ENCODE data around the gene IFT172.
A peak's percentile ranks its signal among the peaks of the same experiment; 100 is the strongest.
"Not testable (repeated sequence)": the region's sequence is repeated elsewhere in the genome, so short reads cannot be mapped to it uniquely, and the experiment has no call there.

IFT172 gene

DNA sequence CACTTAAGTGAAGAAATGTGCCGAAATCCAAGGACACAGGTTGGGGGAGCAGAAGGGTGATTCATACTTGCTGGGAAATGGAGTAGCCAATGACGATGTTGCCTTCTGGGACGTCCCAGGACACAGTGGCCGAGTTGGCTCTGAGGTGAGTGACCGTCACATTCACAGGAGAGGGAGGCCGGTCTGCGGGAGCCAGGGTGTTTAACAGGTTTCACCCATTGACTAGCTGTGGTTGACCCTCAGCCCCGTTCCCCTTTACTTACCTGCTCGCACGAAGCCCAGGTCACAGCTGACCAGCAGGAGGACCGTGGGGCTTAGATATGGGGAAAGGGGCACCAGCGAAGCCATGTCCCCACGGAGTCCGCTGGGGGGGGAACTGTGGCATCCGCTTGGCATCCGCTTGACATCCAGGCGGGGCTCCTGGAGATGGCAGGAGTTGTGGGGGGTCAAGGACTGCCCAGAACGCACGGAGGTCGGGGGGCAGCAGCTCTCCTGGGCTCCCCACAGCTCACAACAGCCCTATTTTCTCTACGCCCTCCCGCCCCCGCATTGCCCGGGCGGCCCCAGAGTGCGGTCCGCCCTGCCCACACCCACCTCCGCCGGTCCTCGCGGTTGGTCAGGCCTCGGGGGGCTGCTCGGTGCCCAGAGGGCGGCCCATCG, 4.9 kb upstream of the IFT172 start:
- DNase-seq: no peak

DNA sequence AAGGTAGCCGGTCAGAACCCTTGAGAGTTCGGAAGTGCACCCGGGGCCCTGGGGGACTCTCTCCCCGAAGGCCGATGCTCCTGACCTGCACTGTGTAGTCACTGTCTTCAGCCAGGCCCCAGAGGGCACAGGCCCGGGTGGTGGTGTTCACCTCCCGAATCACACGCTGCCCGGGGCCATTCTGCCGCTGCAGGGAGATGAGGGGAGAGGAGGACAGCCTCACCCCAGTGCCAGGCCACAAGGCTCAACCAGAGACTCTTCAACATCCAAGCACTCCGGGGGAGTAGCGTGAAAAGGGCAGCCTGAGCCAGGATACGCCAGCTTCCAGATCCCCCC, 4.4 kb upstream of the IFT172 start:
- no peak for DNase-seq

DNA sequence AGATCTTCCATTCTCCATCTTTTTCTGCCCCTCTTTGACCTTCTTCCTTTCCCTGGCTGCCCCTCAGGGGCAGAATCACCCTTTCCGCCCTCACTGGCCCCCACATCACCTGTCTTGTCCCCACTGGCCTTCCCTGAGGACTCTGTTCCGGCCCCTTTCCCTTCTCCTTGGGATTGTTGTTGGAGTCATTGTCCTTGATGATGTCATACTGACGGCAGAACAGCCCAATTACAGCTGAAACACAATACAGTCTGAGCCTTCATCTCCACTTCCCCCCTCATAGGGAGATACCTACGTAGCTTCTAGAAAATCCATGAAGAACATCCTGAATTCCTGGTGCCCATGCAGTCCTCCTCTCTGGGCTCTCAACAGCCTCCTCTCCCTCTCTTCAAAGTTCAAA, 3.0 kb upstream of the IFT172 start:
- DNase-seq: no peak

DNA sequence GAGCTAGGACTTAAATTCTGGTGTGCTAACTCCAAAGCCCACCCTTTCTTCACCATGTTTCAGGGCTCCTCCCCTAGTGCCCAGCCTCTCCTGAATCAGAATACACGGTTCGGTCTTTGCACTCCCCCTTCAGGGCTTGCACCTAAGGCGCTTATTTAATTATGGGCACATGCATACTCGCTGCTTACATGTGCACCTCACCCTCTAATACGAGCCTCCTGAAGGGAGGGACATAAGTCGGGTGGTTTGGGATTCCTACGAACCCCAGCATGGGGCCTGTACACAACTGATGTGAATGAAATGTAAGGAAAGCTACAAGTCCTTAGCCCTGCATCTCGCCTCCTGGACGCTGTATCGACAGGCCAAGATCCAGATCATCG, 435 bp downstream of the IFT172 start:
- no peak for DNase-seq

DNA sequence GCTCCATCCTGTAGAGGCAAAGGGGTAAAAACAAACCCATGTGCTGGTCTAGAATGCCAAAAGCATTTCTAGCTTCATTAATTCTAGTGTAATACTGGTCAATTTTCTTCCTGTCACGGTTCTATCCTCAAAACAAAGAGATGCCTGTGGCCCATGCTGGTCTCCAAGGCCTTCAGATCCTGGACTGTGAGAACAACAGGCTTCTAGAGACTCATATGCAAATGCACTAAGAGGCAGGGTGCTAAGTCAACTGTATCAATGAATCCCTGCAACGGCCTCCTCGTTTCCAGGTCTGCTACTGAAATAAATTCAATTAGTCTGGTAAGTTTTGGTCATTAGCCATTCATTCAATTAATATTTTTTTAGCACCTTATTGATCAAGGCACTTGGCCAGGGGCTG, 4.0 kb downstream of the IFT172 start:
- DNase-seq: no peak

DNA sequence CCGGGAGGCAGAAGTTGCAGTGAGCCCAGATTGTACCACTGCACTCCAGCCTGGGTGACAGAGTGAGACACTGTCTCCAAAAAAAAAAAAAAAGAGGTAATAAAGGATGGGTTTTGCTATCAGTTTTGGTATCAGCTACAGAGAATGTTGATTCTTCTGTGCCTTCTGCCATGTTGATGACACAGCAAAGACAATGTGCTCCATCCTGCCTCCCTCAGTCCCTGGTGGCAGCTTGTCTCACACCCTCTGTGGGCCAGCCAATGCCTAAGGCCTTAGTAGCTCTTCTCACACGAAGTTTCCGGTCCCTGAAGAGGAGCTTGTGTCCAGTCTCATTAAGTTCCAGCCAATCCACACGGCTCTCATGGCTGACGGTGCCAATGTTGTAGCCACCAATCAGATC, 17.6 kb downstream of the IFT172 start:
- DNase-seq: no peak

DNA sequence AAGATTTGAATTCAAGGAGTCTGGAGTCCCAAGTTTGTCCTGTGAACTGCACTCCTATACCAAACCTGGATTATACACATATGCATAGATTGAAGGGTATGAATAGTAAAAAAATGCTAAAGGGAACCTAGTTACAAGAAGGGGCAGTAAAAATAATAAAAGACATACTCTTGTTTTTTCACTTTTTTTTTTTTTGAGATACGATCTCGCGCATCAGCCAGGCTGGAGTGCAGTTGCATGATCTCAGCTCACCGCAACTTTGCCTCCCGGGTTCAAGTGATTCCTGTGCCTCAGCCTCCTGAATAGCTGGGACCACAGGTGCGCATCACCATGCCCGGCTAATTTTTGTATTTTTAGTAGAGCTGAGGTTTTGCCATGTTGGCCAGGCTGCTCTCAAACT, 25.1 kb downstream of the IFT172 start:
- no peak for DNase-seq

DNA sequence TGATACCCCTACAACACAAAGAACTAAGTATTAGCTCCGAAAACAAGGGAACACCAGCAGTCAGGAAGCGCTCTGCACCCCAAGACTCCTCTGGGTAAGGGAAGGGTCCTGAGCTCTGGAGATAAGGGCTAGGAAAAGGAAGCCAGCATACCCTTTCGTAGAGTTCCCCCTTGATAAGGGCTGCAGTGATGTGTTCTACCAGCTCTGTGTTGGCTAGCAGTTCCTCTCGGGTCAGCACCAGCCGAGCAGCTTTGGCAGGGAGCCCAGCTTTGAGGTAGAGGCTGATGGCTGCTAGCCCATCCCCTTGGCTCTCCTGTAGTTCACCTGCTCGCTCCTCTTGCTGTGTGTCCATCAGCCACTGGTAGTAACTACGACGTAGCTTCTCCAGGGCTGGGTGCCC, 28.4 kb downstream of the IFT172 start:
- no peak for DNase-seq

DNA sequence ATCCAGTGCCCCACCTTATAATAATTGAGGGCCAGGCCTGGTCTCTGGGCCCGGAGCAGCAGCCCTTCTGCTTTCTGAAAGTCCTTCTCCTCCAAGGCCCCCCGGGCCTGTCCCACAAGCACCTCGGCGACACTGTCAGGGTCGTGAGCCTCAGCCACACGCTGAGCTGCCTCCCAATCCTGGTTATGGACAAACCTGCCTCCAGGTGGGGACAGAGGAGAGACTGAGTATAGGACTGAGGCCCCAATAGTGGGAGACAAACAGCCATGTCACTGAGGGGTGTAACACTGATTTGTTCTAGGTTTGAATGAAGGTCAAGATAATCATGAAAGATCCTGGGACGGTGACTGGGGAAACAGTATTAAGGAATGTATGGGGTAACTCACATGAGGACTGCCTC, 35.6 kb downstream of the IFT172 start:
- DNase-seq: no peak

DNA sequence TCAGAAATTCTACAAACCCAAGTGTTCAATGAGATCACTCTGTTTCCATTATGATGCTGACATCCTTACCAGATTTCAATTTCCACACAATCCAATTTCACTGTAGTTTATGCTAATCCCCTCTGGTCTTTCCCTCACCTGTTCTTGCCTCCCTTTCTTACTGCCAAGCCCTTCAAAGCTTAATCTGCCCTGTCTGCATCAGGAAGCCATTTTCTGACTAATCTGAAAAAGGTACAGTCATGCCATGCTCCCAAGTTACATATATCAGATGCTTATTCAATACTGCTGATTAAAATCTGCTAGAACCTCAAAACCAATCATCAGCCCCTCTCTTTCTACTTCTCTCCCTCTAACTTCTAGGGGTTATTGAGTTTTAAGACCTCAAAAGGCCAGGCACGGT, 38.4 kb downstream of the IFT172 start:
- no peak for DNase-seq

DNA sequence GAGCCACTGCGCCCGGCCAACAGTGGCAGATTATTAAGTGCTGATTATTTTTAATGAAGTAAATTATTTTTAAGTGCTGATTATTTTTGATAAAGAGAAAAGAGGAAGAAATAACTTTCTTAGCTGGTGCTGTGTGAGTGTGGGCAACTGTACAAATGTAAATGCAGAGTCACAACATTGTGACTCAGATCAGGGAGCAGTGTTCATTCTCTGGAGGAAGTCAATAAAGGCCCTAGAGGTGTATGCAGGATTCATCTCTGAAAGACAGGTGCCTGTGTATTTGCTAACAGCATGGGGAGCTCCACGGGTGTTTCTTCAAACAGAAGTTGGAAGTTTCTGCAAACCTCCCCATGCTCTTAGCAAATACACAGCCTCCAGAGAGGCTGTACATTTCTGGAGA, 41.2 kb downstream of the IFT172 start:
- DNase-seq: no peak

DNA sequence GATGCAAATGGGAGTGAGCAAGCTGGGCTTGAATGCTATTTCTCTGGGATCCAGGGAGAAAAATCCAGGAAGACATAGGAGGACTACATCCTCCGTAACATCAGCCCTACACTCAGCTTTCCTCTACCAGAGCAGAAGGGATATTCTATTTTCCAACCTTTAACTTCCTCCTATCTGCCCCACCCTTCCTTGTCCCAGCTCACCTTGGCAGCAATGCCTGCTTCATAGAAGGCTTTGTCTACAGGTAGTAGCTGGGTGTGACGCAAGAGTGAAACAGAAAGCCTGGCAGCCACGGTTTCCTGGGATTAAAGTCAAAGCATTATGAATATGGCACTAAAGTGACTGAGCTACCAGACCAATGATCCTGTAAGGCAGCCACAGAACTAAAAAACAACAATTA, 43.5 kb downstream of the IFT172 start:
- DNase-seq: no peak

DNA sequence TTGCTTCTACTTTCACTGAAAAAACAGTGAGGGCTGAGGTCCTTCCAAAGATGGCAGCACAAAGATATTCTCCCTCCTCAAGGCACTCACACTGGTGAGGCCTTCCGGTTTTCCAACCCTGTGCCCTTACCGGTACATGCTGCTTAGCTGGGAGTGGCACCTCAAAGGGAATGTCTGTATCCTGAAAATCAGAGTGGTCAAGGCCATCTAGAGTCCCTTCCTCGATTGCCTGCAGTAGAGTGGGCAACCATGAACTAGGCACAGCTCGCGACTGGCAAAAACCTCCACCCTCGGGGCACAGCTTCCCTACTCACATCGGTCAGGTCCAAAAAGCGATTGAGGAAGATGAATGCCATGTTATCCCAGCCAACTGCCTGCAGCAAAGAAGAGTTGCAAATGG, 43.9 kb downstream of the IFT172 start:
- no peak for DNase-seq

DNA sequence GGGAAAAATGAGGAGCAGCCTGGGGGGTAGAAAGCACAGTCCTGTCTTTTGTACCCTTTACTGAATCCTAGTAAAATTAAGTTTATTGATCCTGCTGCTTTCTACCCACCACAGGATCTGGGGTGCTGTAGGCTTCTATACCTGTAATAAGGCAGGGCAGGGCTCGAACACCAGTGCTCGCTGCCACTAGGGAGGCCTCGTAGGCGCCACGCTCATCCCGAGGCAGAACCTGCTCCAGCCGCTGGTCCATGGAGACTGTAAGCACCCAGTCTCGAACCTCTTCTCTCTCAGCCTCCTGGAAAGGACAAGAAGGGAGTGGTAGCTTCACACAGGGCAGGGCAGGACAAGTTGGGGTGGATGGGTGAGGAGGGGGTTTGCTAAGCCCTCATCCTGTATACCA, 44.4 kb downstream of the IFT172 start:
- DNase-seq: no peak

DNA sequence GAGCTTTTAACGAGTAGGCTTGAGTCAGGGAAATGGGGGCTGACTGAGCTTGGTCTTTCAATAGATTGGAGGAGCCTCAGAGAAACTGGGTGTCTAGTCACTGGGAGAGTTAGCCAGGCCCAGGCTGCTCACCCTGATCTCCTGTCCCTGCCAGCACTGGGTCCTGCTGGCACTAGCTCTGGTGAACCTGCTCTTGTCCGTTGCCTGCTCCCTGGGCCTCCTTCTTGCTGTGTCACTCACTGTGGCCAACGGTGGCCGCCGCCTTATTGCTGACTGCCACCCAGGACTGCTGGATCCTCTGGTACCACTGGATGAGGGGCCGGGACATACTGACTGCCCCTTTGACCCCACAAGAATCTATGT, 46.6 kb downstream of the IFT172 start:
- peak; percentile 52 for DNase-seq

DNA sequence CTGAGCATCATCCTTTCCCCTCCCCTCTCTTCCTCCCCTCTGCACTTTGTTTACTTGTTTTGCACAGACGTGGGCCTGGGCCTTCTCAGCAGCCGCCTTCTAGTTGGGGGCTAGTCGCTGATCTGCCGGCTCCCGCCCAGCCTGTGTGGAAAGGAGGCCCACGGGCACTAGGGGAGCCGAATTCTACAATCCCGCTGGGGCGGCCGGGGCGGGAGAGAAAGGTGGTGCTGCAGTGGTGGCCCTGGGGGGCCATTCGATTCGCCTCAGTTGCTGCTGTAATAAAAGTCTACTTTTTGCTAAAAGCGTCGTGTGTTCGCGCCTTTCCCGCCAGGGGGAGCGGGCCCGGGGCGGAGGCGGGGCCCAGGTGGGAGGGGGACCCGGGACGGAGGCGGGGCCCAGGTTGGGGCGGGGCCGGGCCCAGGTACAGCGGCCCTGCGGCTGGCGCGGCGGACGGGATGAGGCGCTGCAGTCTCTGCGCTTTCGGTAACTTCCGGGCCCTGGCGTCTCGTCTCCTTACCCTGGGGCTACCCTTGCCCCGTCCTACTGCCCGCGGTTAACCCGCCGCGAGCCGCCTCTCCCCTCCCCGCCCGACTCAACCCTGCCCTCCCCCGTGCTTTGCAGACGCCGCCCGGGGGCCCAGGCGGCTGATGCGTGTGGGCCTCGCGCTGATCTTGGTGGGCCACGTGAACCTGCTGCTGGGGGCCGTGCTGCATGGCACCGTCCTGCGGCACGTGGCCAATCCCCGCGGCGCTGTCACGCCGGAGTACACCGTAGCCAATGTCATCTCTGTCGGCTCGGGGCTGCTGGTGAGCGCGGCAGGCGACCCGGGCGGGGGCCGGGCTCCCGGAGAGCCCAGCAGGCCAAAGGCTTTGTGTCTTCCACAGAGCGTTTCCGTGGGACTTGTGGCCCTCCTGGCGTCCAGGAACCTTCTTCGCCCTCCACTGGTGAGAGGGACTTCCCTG, 47.3 kb downstream of the IFT172 start, which contains the start of gene KRTCAP3:
Gene KRTCAP3, plus strand, starts transcription at position 424 of the 962 bp plus-strand sequence. Its CDS starts 32 bp downstream, at position 456.
- DNase-seq: peak; percentile 91

DNA sequence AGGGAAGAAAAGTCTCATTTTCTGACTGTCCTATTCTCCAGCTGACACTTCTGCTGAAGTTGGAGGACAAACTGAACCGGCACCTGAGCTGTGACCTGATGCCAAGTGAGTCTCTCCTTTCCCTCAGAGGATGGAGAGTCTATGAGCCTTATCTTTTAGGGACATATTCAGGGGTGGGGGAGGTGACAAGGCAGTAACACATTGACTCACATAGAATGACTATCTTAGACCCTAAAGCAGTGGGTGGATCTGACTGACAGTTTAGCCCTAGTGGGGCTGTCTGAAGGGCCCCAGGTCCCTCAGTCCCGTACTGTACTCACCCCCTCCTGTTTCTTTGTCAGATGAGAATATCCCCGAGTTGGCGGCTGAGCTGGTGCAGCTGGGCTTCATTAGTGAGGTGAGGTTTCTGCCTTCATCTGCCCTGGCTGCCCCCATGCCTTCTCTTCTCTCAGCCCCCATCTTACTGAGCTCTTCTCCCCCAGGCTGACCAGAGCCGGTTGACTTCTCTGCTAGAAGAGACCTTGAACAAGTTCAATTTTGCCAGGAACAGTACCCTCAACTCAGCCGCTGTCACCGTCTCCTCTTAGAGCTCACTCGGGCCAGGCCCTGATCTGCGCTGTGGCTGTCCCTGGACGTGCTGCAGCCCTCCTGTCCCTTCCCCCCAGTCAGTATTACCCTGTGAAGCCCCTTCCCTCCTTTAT, 48.2 kb downstream of the IFT172 start:
- DNase-seq: no peak

DNA sequence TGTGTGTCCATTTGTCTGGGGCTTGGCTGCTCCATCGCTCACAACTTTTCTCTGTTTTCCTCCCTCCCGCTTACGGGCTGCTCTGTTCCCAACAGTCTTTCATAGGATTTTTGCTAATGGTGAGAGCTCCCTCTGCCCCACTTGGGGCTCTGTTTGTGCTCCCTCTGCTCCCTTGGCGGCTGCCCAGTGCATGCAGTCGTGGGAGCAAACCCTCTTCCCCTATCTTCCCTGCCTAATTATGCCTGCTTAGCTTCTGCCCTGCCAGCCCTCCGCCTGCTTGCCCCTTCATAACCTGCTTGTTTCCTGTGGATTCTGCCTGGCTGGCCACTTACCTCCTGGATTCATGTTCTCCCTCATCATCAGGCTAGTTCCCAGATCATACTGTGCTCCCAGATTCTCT, 53.9 kb downstream of the IFT172 start:
- DNase-seq: no peak

DNA sequence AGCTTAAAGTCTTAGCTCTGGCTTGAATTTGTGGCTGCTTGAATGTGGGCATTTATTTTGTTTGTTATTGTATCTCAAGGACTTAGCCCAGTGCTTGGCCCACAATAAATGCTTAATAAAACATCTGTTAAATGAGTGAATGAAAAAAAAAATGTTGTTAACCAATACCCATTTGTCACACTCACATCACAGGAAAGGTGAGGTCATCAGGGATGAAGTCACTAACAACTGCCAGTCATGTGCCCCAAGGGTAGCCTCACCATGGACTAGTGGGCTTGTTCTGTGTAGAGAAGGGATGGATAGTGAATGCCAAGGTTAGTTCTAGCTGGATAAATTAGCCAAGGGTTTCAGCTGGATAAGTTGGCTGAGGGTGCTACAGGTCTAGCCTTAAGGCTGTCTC, 58.1 kb downstream of the IFT172 start:
- no peak for DNase-seq

DNA sequence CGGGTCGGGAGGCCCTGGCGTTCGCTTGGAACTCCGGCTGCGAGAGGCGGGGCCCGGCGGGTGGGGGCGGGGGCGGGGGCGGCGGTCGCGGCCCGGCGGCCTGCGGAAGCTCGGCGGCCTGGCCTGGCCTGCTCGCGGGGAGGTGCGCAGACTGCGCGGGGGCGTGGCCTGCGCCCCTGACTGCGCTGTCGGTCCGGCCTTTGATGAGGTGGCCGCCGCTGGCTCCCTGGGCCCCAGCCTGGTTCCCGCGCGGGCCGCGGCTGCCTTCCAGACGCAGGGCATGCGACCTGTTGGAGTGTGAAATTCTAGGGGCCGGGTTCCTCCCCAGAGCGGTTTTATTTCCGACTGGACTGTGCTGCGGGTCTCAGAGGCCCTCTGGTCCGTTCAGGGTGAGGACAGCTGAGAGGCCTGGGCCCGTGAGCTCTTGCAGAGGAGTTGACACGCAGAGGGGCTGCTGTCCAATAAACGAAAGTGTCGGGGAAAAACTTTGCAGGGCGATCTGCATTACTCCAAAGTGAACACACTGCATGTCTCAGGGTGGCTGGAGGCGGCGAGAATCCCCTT, 60.5 kb downstream of the IFT172 start:
- DNase-seq: peak; percentile 55

DNA sequence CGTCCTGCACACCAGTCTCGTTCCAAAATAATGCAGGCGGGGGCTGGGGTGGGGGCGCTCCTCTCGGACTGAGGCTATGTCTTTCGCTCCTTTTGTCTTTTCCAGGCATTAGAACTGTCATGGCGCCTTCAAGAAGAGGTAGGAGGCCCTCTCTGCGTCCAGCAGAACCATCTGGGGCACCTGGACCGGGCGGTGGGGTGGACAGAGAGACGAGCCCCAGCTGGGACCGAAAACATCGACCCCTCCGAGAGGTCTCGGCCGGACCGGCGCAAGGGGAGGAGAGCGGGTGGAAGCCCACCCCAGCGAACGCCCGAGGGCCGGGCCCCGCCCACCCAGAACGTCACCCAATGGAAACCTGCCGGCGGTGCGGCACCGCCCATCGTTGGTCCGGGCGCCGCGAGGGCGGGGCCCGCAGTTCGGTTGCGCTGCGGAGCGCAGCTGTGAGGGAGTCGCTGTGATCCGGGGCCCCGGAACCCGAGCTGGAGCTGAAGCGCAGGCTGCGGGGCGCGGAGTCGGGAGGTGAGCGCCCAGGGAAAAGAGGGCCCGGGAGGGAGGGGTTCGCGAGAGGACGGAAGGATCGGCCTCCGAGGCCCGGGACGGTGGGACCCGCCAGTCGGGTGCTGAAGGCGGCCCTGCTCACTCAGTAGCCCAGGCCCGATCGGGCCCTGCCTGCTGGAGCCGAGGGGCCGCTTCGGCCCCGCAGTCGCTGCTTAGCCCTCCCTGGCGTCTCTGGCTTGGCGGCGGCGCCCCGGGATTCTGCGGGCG, 61.1 kb downstream of the IFT172 start, which contains the start of gene NRBP1:
Gene NRBP1, plus strand, starts transcription at position 419 of the 765 bp plus-strand sequence. CDS start 4,643 bp downstream, outside the sequence.
- peak; percentile 94 for DNase-seq

DNA sequence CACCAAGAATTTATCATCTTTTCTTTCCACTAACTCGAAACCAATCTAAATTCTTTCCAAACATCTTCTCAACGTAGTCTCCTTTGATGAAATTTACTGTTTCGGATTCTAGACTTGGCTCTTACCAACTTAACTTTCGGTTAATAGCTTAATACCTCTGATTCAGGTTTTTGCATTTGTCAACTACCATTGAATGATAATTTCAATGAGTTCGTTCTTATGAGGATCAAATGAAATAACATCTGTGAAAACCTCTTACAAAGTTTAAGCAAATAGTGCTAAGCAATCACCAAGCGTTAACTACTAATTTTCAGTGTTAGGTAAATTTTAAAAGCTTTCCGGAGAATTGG, 61.7 kb downstream of the IFT172 start:
- DNase-seq: no peak

DNA sequence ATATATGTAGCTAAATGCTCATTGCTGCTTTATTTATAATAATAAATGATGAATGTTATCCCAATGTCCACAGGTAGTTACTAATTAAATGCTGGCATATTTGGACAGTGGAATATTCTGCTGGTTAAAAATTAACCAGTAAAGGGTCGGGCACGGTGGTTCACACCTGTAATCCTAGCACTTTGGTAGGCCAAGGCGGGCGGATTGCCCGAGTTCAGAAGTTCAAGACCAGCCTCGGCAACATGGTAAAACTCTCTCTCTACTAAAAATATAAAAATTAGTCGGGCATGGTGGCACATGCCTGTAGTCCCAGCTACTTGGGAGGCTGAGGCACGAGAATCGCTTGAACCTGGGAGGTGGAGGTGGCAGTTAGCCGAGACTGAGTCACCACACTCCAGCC, 64.5 kb downstream of the IFT172 start:
- not testable (repeated sequence) for DNase-seq
